GM10266 (cell line): ENCODE results near the gene PPP1R3G.

Experiments used
- DNase-seq: peaks from one replicate; pipeline ENCODE4 v3.0.0; 2012; ENCODE audit errors: extremely low spot score
- TF ChIP-seq, protein P1 (sequence below): IDR thresholded peaks from 2 replicates; pipeline ENCODE4 v1.5.1; 2012; ENCODE audit warnings: mild to moderate bottlenecking, low read depth; ENCODE audit not compliant: control insufficient read depth, insufficient read depth; ENCODE audit errors: missing control alignments

Gene PPP1R3G

DNA sequence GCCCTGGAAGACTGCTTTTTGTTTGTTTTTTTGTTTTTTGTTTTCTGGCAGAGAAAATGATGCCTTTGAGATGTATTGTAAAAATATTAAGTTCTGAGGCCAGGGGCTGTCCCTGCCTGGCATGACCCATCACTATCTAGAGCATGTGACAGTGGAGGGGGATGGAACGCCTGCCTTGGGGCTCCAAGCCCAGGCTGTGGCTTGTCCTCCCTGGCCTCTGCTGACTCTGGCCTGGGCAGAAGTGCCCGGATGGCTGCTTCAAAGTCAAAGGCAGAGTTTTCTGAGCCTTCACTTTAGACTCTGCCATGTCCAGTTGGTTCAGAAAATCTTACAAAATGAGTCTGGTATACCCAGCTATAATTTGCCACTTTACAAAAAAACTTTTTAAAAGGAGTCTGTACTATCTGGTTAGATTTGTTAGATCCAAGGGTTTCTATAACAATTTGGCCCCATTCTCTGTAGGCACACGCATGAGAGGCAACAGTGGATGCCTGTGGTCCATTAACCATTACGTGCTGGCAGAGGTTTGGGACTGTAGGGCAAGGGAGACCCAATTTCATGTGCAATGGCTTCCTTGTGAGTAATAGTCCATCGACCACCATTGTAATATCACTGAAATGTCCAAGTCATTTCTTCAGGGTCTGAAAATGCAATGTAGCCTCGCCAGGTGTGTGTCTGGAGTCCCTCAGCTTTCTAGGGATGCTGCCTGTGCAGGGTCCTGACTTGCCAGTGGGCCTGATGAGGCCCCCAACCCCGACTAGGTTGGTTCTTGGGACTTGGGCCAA lies 8.3 kb downstream of the PPP1R3G start:
- DNase-seq, result no peak
- TF ChIP-seq, protein P1, sequence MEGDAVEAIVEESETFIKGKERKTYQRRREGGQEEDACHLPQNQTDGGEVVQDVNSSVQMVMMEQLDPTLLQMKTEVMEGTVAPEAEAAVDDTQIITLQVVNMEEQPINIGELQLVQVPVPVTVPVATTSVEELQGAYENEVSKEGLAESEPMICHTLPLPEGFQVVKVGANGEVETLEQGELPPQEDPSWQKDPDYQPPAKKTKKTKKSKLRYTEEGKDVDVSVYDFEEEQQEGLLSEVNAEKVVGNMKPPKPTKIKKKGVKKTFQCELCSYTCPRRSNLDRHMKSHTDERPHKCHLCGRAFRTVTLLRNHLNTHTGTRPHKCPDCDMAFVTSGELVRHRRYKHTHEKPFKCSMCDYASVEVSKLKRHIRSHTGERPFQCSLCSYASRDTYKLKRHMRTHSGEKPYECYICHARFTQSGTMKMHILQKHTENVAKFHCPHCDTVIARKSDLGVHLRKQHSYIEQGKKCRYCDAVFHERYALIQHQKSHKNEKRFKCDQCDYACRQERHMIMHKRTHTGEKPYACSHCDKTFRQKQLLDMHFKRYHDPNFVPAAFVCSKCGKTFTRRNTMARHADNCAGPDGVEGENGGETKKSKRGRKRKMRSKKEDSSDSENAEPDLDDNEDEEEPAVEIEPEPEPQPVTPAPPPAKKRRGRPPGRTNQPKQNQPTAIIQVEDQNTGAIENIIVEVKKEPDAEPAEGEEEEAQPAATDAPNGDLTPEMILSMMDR, result no peak

- no peak for DNase-seq
- TF ChIP-seq, protein P1, result no peak
Measured at GRCh38 chr6:5094327-5094726, 9.2 kb downstream of the PPP1R3G start.

DNA sequence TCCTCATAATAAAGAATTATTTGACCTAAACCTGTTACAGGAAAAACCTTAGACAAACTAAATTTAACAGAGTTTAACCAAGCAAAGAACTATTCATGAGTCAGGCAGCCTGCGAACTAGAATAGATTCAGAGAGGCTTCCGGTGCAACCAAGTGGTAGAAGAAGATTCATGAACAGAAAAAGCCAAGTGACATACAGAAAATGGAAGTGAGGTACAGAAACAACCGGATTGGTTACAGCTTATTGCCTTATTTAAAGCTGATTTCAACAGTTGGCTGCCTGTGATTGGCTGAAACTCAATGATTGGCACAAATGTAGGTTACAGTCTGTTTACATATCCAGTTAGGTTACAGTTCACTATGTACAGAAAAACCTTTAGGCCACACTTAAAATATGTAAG lies 10.1 kb downstream of the PPP1R3G start:
- DNase-seq, result peak; percentile 52
- TF ChIP-seq, protein P1, result no peak

- no peak for DNase-seq
- TF ChIP-seq, protein P1, result no peak
Measured at GRCh38 chr6:5096482-5096881, 11.3 kb downstream of the PPP1R3G start.

DNA sequence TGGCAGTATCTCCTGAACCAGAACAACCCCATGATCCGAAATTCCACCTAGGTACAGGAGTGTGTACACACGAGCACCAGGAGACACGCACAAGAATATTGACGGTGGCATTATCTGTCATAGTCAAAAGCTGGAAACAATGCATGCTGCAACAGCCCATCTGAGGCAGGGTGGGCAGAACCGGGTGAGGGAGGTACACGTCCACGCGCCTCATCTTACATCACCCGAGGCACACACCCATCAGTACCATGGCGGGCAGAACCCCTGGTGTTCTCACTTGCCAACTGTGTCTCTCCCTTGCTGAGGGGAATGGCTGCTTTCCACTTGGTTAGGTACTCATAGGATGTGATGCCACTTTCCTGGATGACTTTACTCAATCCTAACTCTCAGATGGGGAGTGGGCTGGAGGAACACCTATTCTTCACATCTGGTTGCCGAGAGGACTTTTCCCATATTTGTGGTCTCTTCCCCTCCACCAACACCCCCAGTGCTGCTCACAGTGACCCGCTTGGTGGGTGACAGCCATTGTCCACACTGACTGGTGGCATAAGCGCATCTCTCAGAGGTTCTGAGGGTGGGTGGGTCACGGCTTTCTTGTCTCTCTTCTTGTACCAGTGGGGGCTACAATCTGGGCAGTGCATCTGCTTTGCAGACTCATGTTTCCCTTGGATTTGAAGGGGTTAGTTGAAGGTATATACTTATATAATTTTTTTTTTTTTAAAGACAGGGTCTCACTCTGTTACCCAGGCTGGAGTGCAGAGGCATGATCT lies 13.5 kb downstream of the PPP1R3G start:
- no peak for DNase-seq
- TF ChIP-seq, protein P1, result no peak

- TF ChIP-seq, protein P1, result no peak
- DNase-seq, result no peak
Measured at GRCh38 chr6:5099537-5099936, 14.4 kb downstream of the PPP1R3G start.

GRCh38 chr6:5100806-5101205 lies 15.7 kb downstream of the PPP1R3G start:
- TF ChIP-seq, protein P1, result no peak
- DNase-seq, result no peak
